ENCODE results near the gene BHLHA15.

The BHLHA15 gene

GRCh38 chr7:98200364-98200763, 10.9 kb upstream of the BHLHA15 start (continued):
- TF ChIP-seq ZNF335 (tag by site-specific recombination; conservative IDR thresholded peaks at IDR 0.05) (no peak), ZNF658 (tag by site-specific recombination; IDR thresholded peaks at IDR 0.05) (no peak), ZSCAN23 (tag by site-specific recombination; IDR thresholded peaks at IDR 0.05) (no peak), ZNF529 (tag by site-specific recombination; IDR thresholded peaks at IDR 0.05; ENCODE audit: insufficient replicate concordance) (no peak), KLF1 (tag by site-specific recombination; IDR thresholded peaks at IDR 0.05) (no peak), TRIM28 (IDR thresholded peaks at IDR 0.05; ENCODE audit: borderline replicate concordance, low read length) (no peak), SALL2 (tag by site-specific recombination; IDR thresholded peaks at IDR 0.05; ENCODE audit: borderline replicate concordance) (no peak), ZNF221 (tag by site-specific recombination; IDR thresholded peaks at IDR 0.05; ENCODE audit: borderline replicate concordance) (no peak)
- TF ChIP-seq, protein P1, sequence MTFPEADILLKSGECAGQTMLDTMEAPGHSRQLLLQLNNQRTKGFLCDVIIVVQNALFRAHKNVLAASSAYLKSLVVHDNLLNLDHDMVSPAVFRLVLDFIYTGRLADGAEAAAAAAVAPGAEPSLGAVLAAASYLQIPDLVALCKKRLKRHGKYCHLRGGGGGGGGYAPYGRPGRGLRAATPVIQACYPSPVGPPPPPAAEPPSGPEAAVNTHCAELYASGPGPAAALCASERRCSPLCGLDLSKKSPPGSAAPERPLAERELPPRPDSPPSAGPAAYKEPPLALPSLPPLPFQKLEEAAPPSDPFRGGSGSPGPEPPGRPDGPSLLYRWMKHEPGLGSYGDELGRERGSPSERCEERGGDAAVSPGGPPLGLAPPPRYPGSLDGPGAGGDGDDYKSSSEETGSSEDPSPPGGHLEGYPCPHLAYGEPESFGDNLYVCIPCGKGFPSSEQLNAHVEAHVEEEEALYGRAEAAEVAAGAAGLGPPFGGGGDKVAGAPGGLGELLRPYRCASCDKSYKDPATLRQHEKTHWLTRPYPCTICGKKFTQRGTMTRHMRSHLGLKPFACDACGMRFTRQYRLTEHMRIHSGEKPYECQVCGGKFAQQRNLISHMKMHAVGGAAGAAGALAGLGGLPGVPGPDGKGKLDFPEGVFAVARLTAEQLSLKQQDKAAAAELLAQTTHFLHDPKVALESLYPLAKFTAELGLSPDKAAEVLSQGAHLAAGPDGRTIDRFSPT (tag by site-specific recombination; IDR thresholded peaks at IDR 0.05): no peak

DNA sequence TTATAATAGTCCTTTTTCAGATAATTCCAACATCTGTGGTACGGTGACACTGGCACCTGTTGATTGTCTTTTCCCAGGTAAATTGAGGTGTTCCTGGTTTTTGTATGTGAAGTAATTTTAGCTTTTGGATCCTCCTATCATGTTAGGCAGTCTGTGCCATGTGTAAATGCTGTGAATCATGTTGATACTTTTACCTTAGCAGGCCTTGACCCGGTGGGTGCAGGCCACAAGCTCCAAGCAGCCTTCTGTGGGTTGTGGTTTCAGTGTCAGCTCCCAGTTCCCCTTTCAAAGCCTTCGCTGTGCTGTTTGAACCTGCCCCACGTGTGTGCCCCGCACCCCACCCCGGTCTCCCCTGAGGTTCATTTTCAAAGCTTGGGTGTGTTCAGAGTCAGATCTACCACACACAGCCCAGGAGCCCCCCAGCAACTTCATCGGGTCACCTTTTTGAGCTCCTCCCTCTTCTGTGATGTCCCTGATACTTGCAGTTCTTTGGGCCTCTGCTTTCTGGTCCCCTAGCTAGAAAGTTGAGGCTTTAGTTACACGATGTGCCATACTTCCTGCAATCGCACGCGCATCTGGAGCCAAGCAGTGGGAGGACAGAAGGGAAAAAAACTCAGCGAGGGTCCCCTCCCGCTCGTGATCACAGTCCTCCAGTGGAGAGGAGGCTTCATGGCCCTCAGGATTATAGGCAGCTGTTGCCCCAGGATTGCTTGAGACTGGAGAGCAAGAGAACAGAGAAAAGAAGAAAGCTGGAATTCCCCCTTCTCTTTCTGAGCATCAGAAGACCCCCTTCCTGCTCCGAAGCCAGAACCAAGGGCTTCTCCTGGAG, 8.7 kb upstream of the BHLHA15 start:
- no peak for TF ChIP-seq ZNF555 (tag by site-specific recombination; conservative IDR thresholded peaks at IDR 0.05)
- no peak for TF ChIP-seq ZNF324 (tag by site-specific recombination; IDR thresholded peaks at IDR 0.05)
- TF ChIP-seq ZFHX2 (tag by site-specific recombination; conservative IDR thresholded peaks at IDR 0.05): no peak
- TF ChIP-seq ZNF624 (tag by site-specific recombination; IDR thresholded peaks at IDR 0.05): no peak
- no peak for TF ChIP-seq CTCF (tag by site-specific recombination; IDR thresholded peaks at IDR 0.05)
- TF ChIP-seq, protein P2, sequence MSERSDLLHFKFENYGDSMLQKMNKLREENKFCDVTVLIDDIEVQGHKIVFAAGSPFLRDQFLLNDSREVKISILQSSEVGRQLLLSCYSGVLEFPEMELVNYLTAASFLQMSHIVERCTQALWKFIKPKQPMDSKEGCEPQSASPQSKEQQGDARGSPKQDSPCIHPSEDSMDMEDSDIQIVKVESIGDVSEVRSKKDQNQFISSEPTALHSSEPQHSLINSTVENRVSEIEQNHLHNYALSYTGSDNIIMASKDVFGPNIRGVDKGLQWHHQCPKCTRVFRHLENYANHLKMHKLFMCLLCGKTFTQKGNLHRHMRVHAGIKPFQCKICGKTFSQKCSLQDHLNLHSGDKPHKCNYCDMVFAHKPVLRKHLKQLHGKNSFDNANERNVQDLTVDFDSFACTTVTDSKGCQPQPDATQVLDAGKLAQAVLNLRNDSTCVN (tag by site-specific recombination; optimal IDR thresholded peaks at IDR 0.05): no peak
- TF ChIP-seq SCRT1 (tag by site-specific recombination; IDR thresholded peaks at IDR 0.05; ENCODE audit: borderline replicate concordance): peak; percentile 80
- TF ChIP-seq SCRT2 (tag by site-specific recombination; IDR thresholded peaks at IDR 0.05): peak; percentile 91
- no peak for TF ChIP-seq ZNF670 (tag by site-specific recombination; IDR thresholded peaks at IDR 0.05; ENCODE audit: low read depth)
- TF ChIP-seq ZNF501 (tag by site-specific recombination; IDR thresholded peaks at IDR 0.05): no peak
- Histone ChIP-seq H3K4me3 (ENCODE audit: low read depth, low read length) (no peak overlapping the region), H3K27ac (ENCODE audit: extremely low read depth, low read depth, low read length) (no peak overlapping the region), H3K9me3 (ENCODE audit: control insufficient read depth, insufficient read depth, low read depth, low read length) (no peaks in the 10 kb centered on the region), H3K36me3 (ENCODE audit: control insufficient read depth in 2 of 2, insufficient read depth in 1 of 2, low read length in 2 of 2) (peaks cover 0 to 24% of the 10 kb centered on the region in 2 experiments), H3K4me1 (ENCODE audit: control insufficient read depth, insufficient read depth, low read length) (no peaks in the 10 kb centered on the region)
- ChIA-PET CTCF (interaction anchor here (0.5 to 1.0 kb wide), 3 partner anchors 117 to 235 kb away, joined by 3 to 5 read pairs (median 3); no protein-coding TSS in a partner anchor), POLR2A (no interaction called here)

All from HEK293 (cell line).